ENCODE results near the gene RANBP10. TPM values are rescaled to one million over a fixed set of nuclear protein-coding genes. Genes with fewer than 3 reads are reported as not detected.
A peak's percentile ranks its signal among the peaks of the same experiment; 100 is the strongest.

RANBP10 gene
- total and polyA plus RNA-seq, 10 of the 15 experiments (the other 5 are each of a cell fraction or from before 2014, with no cell fraction given) = 1.2 to 20.4 (median 10.8) TPM

- Histone ChIP-seq H3K36me3 (ENCODE audit: control insufficient read depth in 2 of 2, insufficient read depth in 2 of 2, low read length in 1 of 2) (peaks cover 0 to 6% of the 10 kb centered on the region in 2 experiments; a peak in 2 of 4 replicates), H2AFZ (ENCODE audit: control insufficient read depth, low read depth, low read length) (no peak overlapping the region; the same call in 1 of the 2 replicates), H3K4me1 (ENCODE audit: control insufficient read depth, insufficient read depth, low read length) (peaks cover 29% of the 10 kb centered on the region), H3K9ac (ENCODE audit: control insufficient read depth, insufficient read depth, low read length) (peak overlapping the region; percentile 77), H3K79me2 (ENCODE audit: control insufficient read depth, insufficient read depth, low read length) (peaks cover 59% of the 10 kb centered on the region), H3K9me3 (replicated peaks; ENCODE audit: control insufficient read depth, insufficient read depth, low read length) (no peaks in the 10 kb centered on the region), H3K4me3 (peak overlapping the region; percentile 84), H4K20me1 (ENCODE audit: control insufficient read depth, insufficient read depth) (no peaks in the 10 kb centered on the region), H3K27me3 (replicated peaks in 1 of 2; ENCODE audit: control insufficient read depth in 2 of 2, insufficient read depth in 2 of 2, low read length in 1 of 2) (no peaks in the 10 kb centered on the region), H3K27ac (ENCODE audit: control insufficient read depth, insufficient read depth) (peak overlapping the region; percentile 81), H3K4me2 (ENCODE audit: control insufficient read depth, insufficient read depth) (peak overlapping the region; percentile 84)
- POLR2A ChIA-PET = interaction anchor here (0.5 to 3.3 kb wide), 14 partner anchors 10 to 627 kb away, joined by 3 to 29 read pairs (median 4); partner anchors contain the start of genes ACD, EDC4, GFOD2 and PSMB10
- TF ChIP-seq HDAC2 (IDR thresholded peaks at IDR 0.05) (no peak), ZNF207 (IDR thresholded peaks at IDR 0.05; ENCODE audit: borderline replicate concordance) (no peak), MTA3 (IDR thresholded peaks at IDR 0.05; ENCODE audit: borderline replicate concordance, low read length) (0 out of 2 replicates have a peak, but pooled peaks have one; percentile 37), LARP7 (IDR thresholded peaks at IDR 0.05) (no peak)
- intact Hi-C loops (cut with micrococcal nuclease; ENCODE audit: unreplicated experiment) (loop anchor here (1.0 to 2.0 kb wide), 3 partner anchors 28 to 283 kb away; partner anchors contain the start of genes CTCF, EDC4 and PSMB10), in situ Hi-C loops (cut with MboI) (no loop called here)
- DNase-seq (ENCODE audit: low read depth, low spot score) (no peak), ATAC-seq (no peak), FAIRE-seq (peak; percentile 68)
- SMC1A ChIA-PET (ENCODE audit: uncharacterized antibody, unreplicated experiment) = interaction anchor here (0.8 to 1.9 kb wide), 9 partner anchors 12 to 332 kb away, joined by 3 to 8 read pairs (median 5); partner anchors contain the start of genes ACD and EDC4
- WGBS (ENCODE audit: insufficient coverage, insufficient replicate concordance, low lambda C conversion rate, missing lambda C conversion rate) = 58% methylated on average over 5 of the region's 5 CpGs
- BruUV-seq (replicated peaks) = no TSS peak
- CTCF ChIA-PET = interaction anchor here (0.7 to 2.8 kb wide), 12 partner anchors 10 to 325 kb away, joined by 3 to 24 read pairs (median 4); no protein-coding TSS in a partner anchor
- RAD21 ChIA-PET (ENCODE audit: unreplicated experiment) = interaction anchor here (0.6 to 1.6 kb wide), 12 partner anchors 10 to 195 kb away, joined by 3 to 6 read pairs (median 3); partner anchors contain the start of genes EDC4, GFOD2, RANBP10 and TSNAXIP1
These were observed 39.1 kb upstream of the RANBP10 start for GRCh38 chr16:67845291-67846062.

- SMC1A ChIA-PET (ENCODE audit: uncharacterized antibody, unreplicated experiment) = interaction anchor here (0.6 to 1.9 kb wide), 8 partner anchors 8 to 331 kb away, joined by 3 to 5 read pairs (median 3); partner anchors contain the start of genes ACD, EDC4 and PSMB10
- WGBS (ENCODE audit: insufficient coverage, insufficient replicate concordance, low lambda C conversion rate, missing lambda C conversion rate) = 98% methylated on average over 4 of the region's 4 CpGs
- DNase-seq (ENCODE audit: low read depth, low spot score) = no peak
- H3K27ac ChIP-seq (ENCODE audit: control insufficient read depth, insufficient read depth) = no peak overlapping the region
- H2AFZ ChIP-seq (ENCODE audit: control insufficient read depth, low read depth, low read length) = no peak overlapping the region
- BruUV-seq (replicated peaks) = no TSS peak
- H3K4me3 ChIP-seq = peak overlapping the region; percentile 96; the same call in 1 of the 2 replicates
- H3K9me3 ChIP-seq (replicated peaks; ENCODE audit: control insufficient read depth, insufficient read depth, low read length) = no peaks in the 10 kb centered on the region
- RAD21 ChIA-PET (ENCODE audit: unreplicated experiment) = interaction anchor here (0.6 to 1.6 kb wide), 9 partner anchors 11 to 125 kb away, joined by 3 to 6 read pairs (median 3); partner anchors contain the start of genes EDC4 and GFOD2
- peak overlapping the region; percentile 32 for H3K9ac ChIP-seq (ENCODE audit: control insufficient read depth, insufficient read depth, low read length)
- in situ Hi-C loops (cut with MboI) (no loop called here), intact Hi-C loops (cut with micrococcal nuclease; ENCODE audit: unreplicated experiment) (no loop called here)
- H3K4me2 ChIP-seq (ENCODE audit: control insufficient read depth, insufficient read depth) = peak overlapping the region; percentile 93
- H3K27me3 ChIP-seq (replicated peaks in 1 of 2; ENCODE audit: control insufficient read depth in 2 of 2, insufficient read depth in 2 of 2, low read length in 1 of 2) = no peaks in the 10 kb centered on the region
- POLR2A ChIA-PET = interaction anchor here (0.6 to 3.3 kb wide), 10 partner anchors 11 to 626 kb away, joined by 3 to 29 read pairs (median 4); partner anchors contain the start of genes GFOD2, PSMB10, RANBP10 and TSNAXIP1
- peaks cover 0 to 4% of the 10 kb centered on the region in 2 experiments; a peak in 2 of 4 replicates for H3K36me3 ChIP-seq (ENCODE audit: control insufficient read depth in 2 of 2, insufficient read depth in 2 of 2, low read length in 1 of 2)
- H3K79me2 ChIP-seq (ENCODE audit: control insufficient read depth, insufficient read depth, low read length) = peaks cover 54% of the 10 kb centered on the region
- no peaks in the 10 kb centered on the region for H4K20me1 ChIP-seq (ENCODE audit: control insufficient read depth, insufficient read depth)
- CTCF ChIA-PET = interaction anchor here (0.5 to 2.8 kb wide), 14 partner anchors 9 to 324 kb away, joined by 3 to 24 read pairs (median 4); partner anchors contain the start of gene EDC4
- FAIRE-seq = no peak
- no peak for ATAC-seq
- H3K4me1 ChIP-seq (ENCODE audit: control insufficient read depth, insufficient read depth, low read length) = peaks cover 29% of the 10 kb centered on the region
- TF ChIP-seq EP300 (IDR thresholded peaks at IDR 0.05; ENCODE audit: borderline replicate concordance in 1 of 2, control insufficient read depth in 1 of 2, low read depth in 2 of 2, low read length in 2 of 2) (no peak), PAX5 (IDR thresholded peaks at IDR 0.05; ENCODE audit: borderline replicate concordance, low read depth, low read length) (no peak), ATF7 (IDR thresholded peaks at IDR 0.05; ENCODE audit: low read depth) (no peak), IKZF2 (IDR thresholded peaks at IDR 0.05) (no peak), CBFB (IDR thresholded peaks at IDR 0.05; ENCODE audit: low read depth) (no peak), NR2F1 (conservative IDR thresholded peaks at IDR 0.05) (no peak), MXI1 (IDR thresholded peaks at IDR 0.05; ENCODE audit: low read depth, low read length) (no peak), CREM (IDR thresholded peaks at IDR 0.05; ENCODE audit: low read depth) (no peak), SMAD5 (IDR thresholded peaks at IDR 0.05; ENCODE audit: low read depth) (no peak)
These were observed 38.1 kb upstream of the RANBP10 start for GRCh38 chr16:67844497-67844896.
